ENCODE data around the gene SORCS3.

Gene SORCS3

GRCh38 chr10:105188737-105189462, 547.8 kb downstream of the SORCS3 start:
- no peak overlapping the region for H3K4me2 ChIP-seq (ENCODE audit: insufficient read depth, low read length)
- H3K36me3 ChIP-seq (ENCODE audit: insufficient read depth, low read length): no peaks in the 10 kb centered on the region
- H3K4me1 ChIP-seq (ENCODE audit: insufficient read depth, low read length): no peaks in the 10 kb centered on the region
- no peaks in the 10 kb centered on the region for H3K79me2 ChIP-seq (ENCODE audit: insufficient read depth, low read length)
- ATAC-seq (ENCODE audit: insufficient read depth, low read depth) (no peak), DNase-seq (no peak)
- H3K9me3 ChIP-seq (ENCODE audit: insufficient read depth, low read length, severe bottlenecking): no peaks in the 10 kb centered on the region
- H3K27me3 ChIP-seq (ENCODE audit: insufficient read depth, low read length, poor library complexity): no peaks in the 10 kb centered on the region
- H3K9ac ChIP-seq (ENCODE audit: low read depth, low read length): no peak overlapping the region
- no peak overlapping the region for H3K27ac ChIP-seq (ENCODE audit: low read length)
- TF ChIP-seq CTCF (IDR thresholded peaks at IDR 0.05; ENCODE audit: borderline replicate concordance, extremely low read depth, low read length, poor library complexity, severe bottlenecking) (no peak), EZH2 (IDR thresholded peaks at IDR 0.05; ENCODE audit: borderline replicate concordance, low read depth, low read length, severe bottlenecking) (no peak)
- H3K4me3 ChIP-seq (ENCODE audit: low read depth in 1 of 2, low read length in 2 of 2): no peak overlapping the region
- H4K20me1 ChIP-seq (ENCODE audit: insufficient read depth, low read length): no peaks in the 10 kb centered on the region
- H2AFZ ChIP-seq (ENCODE audit: low read depth, low read length): no peak overlapping the region

- Histone ChIP-seq H3K4me2 (ENCODE audit: insufficient read depth, low read length) (no peak overlapping the region), H3K4me1 (ENCODE audit: insufficient read depth, low read length) (no peaks in the 10 kb centered on the region), H4K20me1 (ENCODE audit: insufficient read depth, low read length) (no peaks in the 10 kb centered on the region), H3K9me3 (ENCODE audit: insufficient read depth, low read length, severe bottlenecking) (no peaks in the 10 kb centered on the region), H2AFZ (ENCODE audit: low read depth, low read length) (no peak overlapping the region), H3K9ac (ENCODE audit: low read depth, low read length) (no peak overlapping the region), H3K79me2 (ENCODE audit: insufficient read depth, low read length) (no peaks in the 10 kb centered on the region), H3K27ac (ENCODE audit: low read length) (no peak overlapping the region), H3K27me3 (ENCODE audit: insufficient read depth, low read length, poor library complexity) (no peaks in the 10 kb centered on the region), H3K4me3 (ENCODE audit: low read depth in 1 of 2, low read length in 2 of 2) (no peak overlapping the region), H3K36me3 (ENCODE audit: insufficient read depth, low read length) (no peaks in the 10 kb centered on the region)
- TF ChIP-seq EZH2 (IDR thresholded peaks at IDR 0.05; ENCODE audit: borderline replicate concordance, low read depth, low read length, severe bottlenecking): no peak
- TF ChIP-seq CTCF (IDR thresholded peaks at IDR 0.05; ENCODE audit: borderline replicate concordance, extremely low read depth, low read length, poor library complexity, severe bottlenecking): no peak
- DNase-seq (no peak), ATAC-seq (ENCODE audit: insufficient read depth, low read depth) (no peak)
These were observed 548.3 kb downstream of the SORCS3 start for GRCh38 chr10:105189463-105189800.

- H3K4me2 ChIP-seq (ENCODE audit: insufficient read depth, low read length): no peak overlapping the region
- no peaks in the 10 kb centered on the region for H4K20me1 ChIP-seq (ENCODE audit: insufficient read depth, low read length)
- DNase-seq (no peak), ATAC-seq (ENCODE audit: insufficient read depth, low read depth) (no peak)
- no peaks in the 10 kb centered on the region for H3K79me2 ChIP-seq (ENCODE audit: insufficient read depth, low read length)
- H3K4me1 ChIP-seq (ENCODE audit: insufficient read depth, low read length): no peaks in the 10 kb centered on the region
- no peak overlapping the region for H3K27ac ChIP-seq (ENCODE audit: low read length)
- H2AFZ ChIP-seq (ENCODE audit: low read depth, low read length): no peak overlapping the region
- H3K27me3 ChIP-seq (ENCODE audit: insufficient read depth, low read length, poor library complexity): no peaks in the 10 kb centered on the region
- H3K9me3 ChIP-seq (ENCODE audit: insufficient read depth, low read length, severe bottlenecking): no peaks in the 10 kb centered on the region
- no peak overlapping the region for H3K4me3 ChIP-seq (ENCODE audit: low read depth in 1 of 2, low read length in 2 of 2)
- no peak overlapping the region for H3K9ac ChIP-seq (ENCODE audit: low read depth, low read length)
- no peaks in the 10 kb centered on the region for H3K36me3 ChIP-seq (ENCODE audit: insufficient read depth, low read length)
- TF ChIP-seq EZH2 (IDR thresholded peaks at IDR 0.05; ENCODE audit: borderline replicate concordance, low read depth, low read length, severe bottlenecking) (no peak), CTCF (IDR thresholded peaks at IDR 0.05; ENCODE audit: borderline replicate concordance, extremely low read depth, low read length, poor library complexity, severe bottlenecking) (no peak)
These were observed 551.1 kb downstream of the SORCS3 start for GRCh38 chr10:105192146-105192545.
